Gastrocnemius medialis (tissue), 4 donors: ENCODE measurements around the gene TDP2. TPM values are rescaled to one million over a fixed set of nuclear protein-coding genes. Genes with fewer than 3 reads are reported as not detected.

Experiments
- ATAC-seq, 2 donors: fragments of 150-250 bp; one replicate each; pipeline ENCODE4 v1.9.1; 2016
- DNase-seq, 2 donors: peaks; one replicate each; pipeline ENCODE4 v3.0.0-alpha.2; 2019
- H3K27ac ChIP-seq, 4 donors: fragments of 200-600 bp; sonication (generic); 1 replicate in 1 of 4; 2 replicates in 3 of 4; pipeline ENCODE4 v1.5.1; 2016 to 2018; ENCODE audit warnings: mild to moderate bottlenecking in 2 of 4, moderate library complexity in 1 of 4
- H3K27me3 ChIP-seq, 3 donors: fragments of 200-600 bp; sonication (generic) in 2 of 3; 1 replicate in 1 of 3; 2 replicates in 2 of 3; pipeline versions ENCODE4 v1.5.1 to v1.6.0; 2016 to 2019; ENCODE audit warnings: mild to moderate bottlenecking in 1 of 3, moderate library complexity in 1 of 3
- H3K36me3 ChIP-seq, 2 donors: fragments of 200-600 bp; sonication (generic) in 1 of 2; one replicate each; pipeline ENCODE4 v1.5.1; 2017 to 2018
- H3K4me1 ChIP-seq, 2 donors: fragments of 200-600 bp; sonication (generic) in 1 of 2; one replicate each; pipeline ENCODE4 v1.5.1; 2016 to 2017; ENCODE audit warnings: mild to moderate bottlenecking in 2 of 2
- H3K4me3 ChIP-seq, 4 donors: fragments of 200-600 bp; sonication (generic) in 3 of 4; 1 replicate in 1 of 4; 2 replicates in 3 of 4; pipeline ENCODE4 v1.5.1; 2016 to 2019; ENCODE audit warnings: mild to moderate bottlenecking in 2 of 4
- H3K9me3 ChIP-seq, 3 donors: fragments of 200-600 bp; sonication (generic) in 2 of 3; 1 replicate in 1 of 3; 2 replicates in 2 of 3; pipeline ENCODE4 v1.5.1; 2016 to 2019
- POLR2A ChIP-seq, 2 donors: fragments of 450-650 bp; IDR thresholded peaks; one replicate each; pipeline ENCODE4 v1.6.1; 2017; ENCODE audit warnings: antibody characterized with exemption in 2 of 2, mild to moderate bottlenecking in 2 of 2, moderate library complexity in 2 of 2
- in situ Hi-C, 4 donors: fragments of 200-750 bp; cut with MboI; loops; one replicate each; pipeline versions ENCODE4 v1.15.0 to v1.8.0; 2017; ENCODE audit warnings: low sequenced_read_pairs in 4 of 4
- intact Hi-C: fragments of 100-400 bp; cut with DNase I; formaldehyde crosslinking; loops from one replicate; pipeline ENCODE4 v1.15.1; 2023; ENCODE audit warnings: low total_unique reads
- total RNA-seq, 4 donors: library from RNA; depleted of rRNA; stranded (reverse); fragments of >200 nt; gene quantifications; one replicate each; pipeline versions ENCODE4 v1.1.0 to v1.2.3, GENCODE V29; 2016
- TF ChIP-seq, protein P1 (sequence below), 5 experiments: fragments of 450-650 bp in 3 of 5; fragments of 200-600 bp in 2 of 5; sonication (generic) in 2 of 5; IDR thresholded peaks in 4 of 5; conservative IDR thresholded peaks in 1 of 5; 1 replicate in 4 of 5; 2 replicates in 1 of 5; pipeline ENCODE4 v1.5.1; 2016 to 2019; ENCODE audit warnings: antibody characterized with exemption in 5 of 5, mild to moderate bottlenecking in 3 of 5, moderate library complexity in 3 of 5

Gene TDP2
- total RNA-seq, 4 donors from 2014 or later = 17.6 to 44.2 (median 21.7) TPM

DNA sequence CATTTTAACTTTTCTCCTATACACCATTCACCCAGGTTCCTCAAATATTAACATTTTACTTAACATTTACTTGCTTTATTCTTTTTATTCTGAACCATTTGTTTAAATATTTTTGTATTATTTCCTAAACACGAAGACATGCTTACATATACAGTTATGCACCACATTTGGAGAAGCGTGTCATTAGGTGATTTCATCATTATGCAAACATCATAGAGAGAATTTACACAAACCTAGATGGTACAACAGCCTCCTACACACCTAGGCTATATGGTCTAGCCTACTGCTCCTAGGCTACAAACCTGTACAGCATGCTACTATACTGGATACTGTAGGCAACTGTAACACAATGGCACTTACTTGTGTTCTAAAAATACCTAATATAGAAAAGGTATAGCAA, 6.6 kb downstream of the TDP2 start:
- no peak overlapping the region for H3K4me3 ChIP-seq
- no peaks in the 10 kb centered on the region for H3K9me3 ChIP-seq
- H3K4me1 ChIP-seq = peaks cover 5 to 6% of the 10 kb centered on the region in 2 donors
- intact Hi-C loops (no loop called here), in situ Hi-C loops (no loop called here)
- no peak for TF ChIP-seq POLR2A (IDR thresholded peaks at IDR 0.05)
- TF ChIP-seq, protein P1, sequence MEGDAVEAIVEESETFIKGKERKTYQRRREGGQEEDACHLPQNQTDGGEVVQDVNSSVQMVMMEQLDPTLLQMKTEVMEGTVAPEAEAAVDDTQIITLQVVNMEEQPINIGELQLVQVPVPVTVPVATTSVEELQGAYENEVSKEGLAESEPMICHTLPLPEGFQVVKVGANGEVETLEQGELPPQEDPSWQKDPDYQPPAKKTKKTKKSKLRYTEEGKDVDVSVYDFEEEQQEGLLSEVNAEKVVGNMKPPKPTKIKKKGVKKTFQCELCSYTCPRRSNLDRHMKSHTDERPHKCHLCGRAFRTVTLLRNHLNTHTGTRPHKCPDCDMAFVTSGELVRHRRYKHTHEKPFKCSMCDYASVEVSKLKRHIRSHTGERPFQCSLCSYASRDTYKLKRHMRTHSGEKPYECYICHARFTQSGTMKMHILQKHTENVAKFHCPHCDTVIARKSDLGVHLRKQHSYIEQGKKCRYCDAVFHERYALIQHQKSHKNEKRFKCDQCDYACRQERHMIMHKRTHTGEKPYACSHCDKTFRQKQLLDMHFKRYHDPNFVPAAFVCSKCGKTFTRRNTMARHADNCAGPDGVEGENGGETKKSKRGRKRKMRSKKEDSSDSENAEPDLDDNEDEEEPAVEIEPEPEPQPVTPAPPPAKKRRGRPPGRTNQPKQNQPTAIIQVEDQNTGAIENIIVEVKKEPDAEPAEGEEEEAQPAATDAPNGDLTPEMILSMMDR (IDR thresholded peaks at IDR 0.05 in 4 of 5, conservative IDR thresholded peaks at IDR 0.05 in 1 of 5) = no peak
- H3K27me3 ChIP-seq = no peaks in the 10 kb centered on the region
- H3K27ac ChIP-seq = no peak overlapping the region
- peaks cover 0 to 17% of the 10 kb centered on the region in 2 donors for H3K36me3 ChIP-seq
- DNase-seq (no peak), ATAC-seq (no peak)

DNA sequence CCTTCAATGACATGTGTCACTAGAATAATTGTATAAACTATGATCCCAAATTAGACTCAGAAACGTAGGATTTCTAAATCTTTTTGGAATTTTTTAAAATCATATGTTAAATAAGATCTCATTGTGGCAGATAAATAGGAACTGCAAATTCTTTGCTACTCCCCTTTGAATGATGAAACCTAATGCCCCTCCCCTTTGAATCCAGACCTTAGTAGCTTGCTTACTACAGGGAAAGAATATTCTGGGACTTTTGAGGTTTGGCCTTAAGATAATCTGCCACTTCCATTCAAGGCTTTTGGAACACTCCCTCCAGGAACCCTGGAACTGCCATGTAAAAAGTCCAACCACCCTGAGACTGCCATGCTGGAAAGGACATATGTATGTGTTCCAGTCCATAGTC, 7.1 kb downstream of the TDP2 start:
- TF ChIP-seq, protein P1 (IDR thresholded peaks at IDR 0.05 in 4 of 5, conservative IDR thresholded peaks at IDR 0.05 in 1 of 5) = no peak
- no peak for TF ChIP-seq POLR2A (IDR thresholded peaks at IDR 0.05)
- Histone ChIP-seq H3K4me3 (no peak overlapping the region), H3K4me1 (peaks cover 0 to under 1% of the 10 kb centered on the region in 2 donors), H3K27ac (no peak overlapping the region), H3K36me3 (peaks cover 0 to 17% of the 10 kb centered on the region in 2 donors), H3K27me3 (no peaks in the 10 kb centered on the region), H3K9me3 (no peaks in the 10 kb centered on the region)
- DNase-seq (no peak), ATAC-seq (no peak)
- intact Hi-C loops (no loop called here), in situ Hi-C loops (no loop called here)

DNA sequence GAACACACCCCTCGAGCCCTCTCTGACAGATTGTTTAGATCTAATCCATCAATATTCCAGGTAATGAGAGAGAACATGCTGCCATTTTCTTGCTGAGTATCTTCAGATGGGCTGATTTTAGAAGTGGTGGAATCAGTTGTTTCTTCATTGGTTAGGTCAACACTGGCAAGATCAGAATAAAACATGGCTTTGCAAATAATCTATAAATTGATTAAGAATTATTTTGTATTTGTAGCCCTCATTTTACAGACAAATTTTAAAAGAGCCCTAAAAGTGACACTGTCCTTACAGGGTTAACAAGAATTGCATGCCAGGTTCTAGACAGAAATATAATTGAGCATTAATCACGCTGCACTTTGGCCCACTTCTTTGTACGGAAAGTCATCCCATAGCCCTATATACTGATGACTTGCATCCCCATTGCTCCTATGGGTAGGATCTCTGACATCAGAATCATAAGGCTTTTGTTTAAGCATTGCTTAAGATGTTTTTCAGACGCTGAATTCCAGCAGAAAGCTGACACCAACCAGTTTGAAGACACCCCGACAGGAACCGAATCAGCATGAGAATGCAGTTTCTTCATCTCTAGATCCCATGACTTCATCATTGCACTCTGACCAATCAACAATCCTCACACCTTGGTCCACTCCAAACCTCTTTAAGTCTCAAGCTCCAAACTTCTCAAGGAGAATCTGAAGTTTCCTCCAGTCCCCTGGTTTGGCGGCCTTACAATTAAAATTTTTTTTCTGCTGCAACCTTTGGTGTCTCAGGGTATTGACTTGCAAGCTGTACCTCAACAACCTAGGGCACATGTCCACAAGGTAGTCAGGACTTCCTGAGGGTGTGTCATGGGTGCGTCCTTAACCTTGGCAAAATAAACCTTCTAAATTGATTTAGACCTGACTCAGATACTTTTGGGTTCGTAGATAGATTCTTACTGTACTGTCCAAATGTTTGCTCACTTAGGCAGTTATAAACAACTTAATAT, 7.8 kb downstream of the TDP2 start:
- H3K27ac ChIP-seq = no peak overlapping the region
- no peaks in the 10 kb centered on the region for H3K9me3 ChIP-seq
- H3K36me3 ChIP-seq = peaks cover 0 to 19% of the 10 kb centered on the region in 2 donors
- ATAC-seq (peak in 1 of 2 donors; percentile 61), DNase-seq (no peak)
- intact Hi-C loops (no loop called here), in situ Hi-C loops (no loop called here)
- no peak for TF ChIP-seq POLR2A (IDR thresholded peaks at IDR 0.05)
- TF ChIP-seq, protein P1 (IDR thresholded peaks at IDR 0.05 in 4 of 5, conservative IDR thresholded peaks at IDR 0.05 in 1 of 5) = no peak
- H3K4me3 ChIP-seq = no peak overlapping the region
- no peaks in the 10 kb centered on the region for H3K4me1 ChIP-seq
- H3K27me3 ChIP-seq = no peaks in the 10 kb centered on the region

DNA sequence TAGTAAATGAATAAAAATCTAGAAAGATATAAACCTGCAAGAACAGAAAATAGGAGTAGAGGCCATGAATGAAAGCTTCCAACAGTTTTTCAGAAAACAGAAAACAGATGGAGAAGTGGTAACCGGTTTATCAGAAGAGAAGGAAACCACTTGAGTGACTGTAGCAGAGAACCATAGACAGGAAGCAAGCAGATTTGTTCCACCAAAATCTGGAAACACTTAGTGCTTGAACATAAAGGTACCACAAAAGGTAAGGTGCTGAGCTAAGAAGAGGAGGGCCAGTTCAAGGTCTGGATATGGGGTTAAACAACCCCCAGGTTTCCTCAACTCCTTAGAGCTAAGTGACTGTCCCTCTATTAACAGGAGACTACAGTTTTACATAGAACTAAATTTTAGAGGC, 11.5 kb downstream of the TDP2 start:
- H3K27ac ChIP-seq = no peak overlapping the region
- no peaks in the 10 kb centered on the region for H3K9me3 ChIP-seq
- in situ Hi-C loops = no loop called here
- ATAC-seq = no peak
- no peak overlapping the region for H3K4me3 ChIP-seq
- intact Hi-C loops = no loop called here
- no peaks in the 10 kb centered on the region for H3K27me3 ChIP-seq
- TF ChIP-seq POLR2A (IDR thresholded peaks at IDR 0.05) = no peak
- TF ChIP-seq, protein P1 (IDR thresholded peaks at IDR 0.05 in 4 of 5, conservative IDR thresholded peaks at IDR 0.05 in 1 of 5) = no peak
- peaks cover 0 to 43% of the 10 kb centered on the region in 2 donors for H3K36me3 ChIP-seq
- DNase-seq = no peak
- H3K4me1 ChIP-seq = no peaks in the 10 kb centered on the region
